ENCODE data around the gene OR2G2. TPM values are rescaled to one million over a fixed set of nuclear protein-coding genes. Genes with fewer than 3 reads are reported as not detected.

Gene OR2G2
- total RNA-seq, 1 donor from 2014 or later: not detected

Other genes starting within 250 kb of the OR2G2 start
- gene NLRP3, start 172.2 kb upstream of the OR2G2 start, total RNA-seq: 0.20 and 0.27 TPM in 2 replicates
- gene OR2B11, start 130.3 kb upstream of the OR2G2 start, total RNA-seq: not detected in 2 replicates
- gene OR2C3, start 51.9 kb upstream of the OR2G2 start, total RNA-seq: not detected in 2 replicates
- gene GCSAML, start 39.2 kb upstream of the OR2G2 start, total RNA-seq: not detected in 2 replicates
- not detected in 2 replicates for gene OR2G3, start 17.2 kb downstream of the OR2G2 start, total RNA-seq
- gene OR13G1, start 91.4 kb downstream of the OR2G2 start, total RNA-seq: not detected in 2 replicates
- not detected in 2 replicates for gene OR6F1, start 128.3 kb downstream of the OR2G2 start, total RNA-seq
- not detected in 2 replicates for gene OR14K1, start 150.3 kb downstream of the OR2G2 start, total RNA-seq
- gene OR14A2, start 159.8 kb downstream of the OR2G2 start, total RNA-seq: not detected in 2 replicates
- not detected in 2 replicates for gene OR1C1, start 172.2 kb downstream of the OR2G2 start, total RNA-seq
- not detected in 2 replicates for gene OR14A16, start 235.8 kb downstream of the OR2G2 start, total RNA-seq

All from T-helper 1 cell treated with Interleukin-12 subunit alpha and Interleukin-12 subunit beta and Interleukin-4 antibody, amounts not matched to agents 30 ng/mL and 1 ng/mL, for 36 hours (primary cell).